ENCODE data around the gene PDP2. TPM values are rescaled to one million over a fixed set of nuclear protein-coding genes. Genes with fewer than 3 reads are reported as not detected.
A peak's percentile ranks its signal among the peaks of the same experiment; 100 is the strongest.

PDP2 gene
- total RNA-seq, 1 experiment from 2014 or later = 23.1 TPM

GRCh38 chr16:66881964-66882508 is 1.7 kb downstream of the PDP2 start:
- Mint-ChIP-seq H3K27ac (no peak overlapping the region), H3K4me3 (peak overlapping the region; percentile 94 to 96), H3K27me3 (ENCODE audit: low read depth) (peaks cover 12% of the 10 kb centered on the region), H3K36me3 (ENCODE audit: insufficient read depth in 1 of 3, low read depth in 3 of 3) (peaks cover 12 to 28% (median 20%) of the 10 kb centered on the region in 3 experiments; a peak in 6 of 7 replicates), H3K4me1 (peaks cover 10 to 13% of the 10 kb centered on the region in 2 experiments), H3K9me3 (no peaks in the 10 kb centered on the region)
- peaks cover 2% of the 10 kb centered on the region for H3K79me1 ChIP-seq (ENCODE audit: insufficient read depth, low read depth, low read length, poor library complexity, severe bottlenecking)
- H3K14ac ChIP-seq (ENCODE audit: insufficient read depth, low read length) = no peak overlapping the region
- H2BK20ac ChIP-seq (ENCODE audit: low read depth, low read length, poor library complexity, severe bottlenecking) = no peak overlapping the region
- no peaks in the 10 kb centered on the region; the same call in 1 of the 2 replicates for H3K4me1 ChIP-seq (ENCODE audit: insufficient read depth, low read length)
- peak overlapping the region; percentile 70 for H3K4me2 ChIP-seq (ENCODE audit: insufficient read depth, insufficient read length, low read length)
- no peak overlapping the region for H3K56ac ChIP-seq (ENCODE audit: insufficient read length, low read depth, low read length)
- H3K23ac ChIP-seq (ENCODE audit: insufficient read length, low read depth, low read length) = no peak overlapping the region
- no peak overlapping the region for H4K91ac ChIP-seq (ENCODE audit: insufficient read length, low read depth, low read length)
- no CpG with 5 or more reads among the region's 8 CpGs for WGBS (ENCODE audit: extremely low coverage, insufficient read length, low lambda C conversion rate)
- no peak overlapping the region for H3K4ac ChIP-seq (ENCODE audit: low read depth, low read length)
- no peak overlapping the region for H2AFZ ChIP-seq (ENCODE audit: low read length)
- no peaks in the 10 kb centered on the region for H4K20me1 ChIP-seq (ENCODE audit: control insufficient read depth, insufficient read depth, insufficient read length)
- H2BK5ac ChIP-seq (ENCODE audit: insufficient read length, low read length) = no peak overlapping the region
- no peak overlapping the region for H2BK12ac ChIP-seq (ENCODE audit: insufficient read length, low read depth, low read length)
- H3K9ac ChIP-seq (ENCODE audit: extremely low read depth, insufficient read length, low read length) = no peak overlapping the region
- no peak overlapping the region for H3K18ac ChIP-seq (ENCODE audit: insufficient read length, low read depth, low read length)
- no peak overlapping the region for H4K8ac ChIP-seq (replicated peaks; ENCODE audit: insufficient read length, low read depth, low read length)
- H3K23me2 ChIP-seq (ENCODE audit: insufficient read length, low read depth, low read length, poor library complexity, severe bottlenecking) = peaks cover 6% of the 10 kb centered on the region
- H4K5ac ChIP-seq (ENCODE audit: insufficient read length, low read depth, low read length) = no peak overlapping the region
- no peak for DNase-seq
- no peak overlapping the region for H3K27ac ChIP-seq (ENCODE audit: insufficient read length, low read depth, low read length)
- H3K9me3 ChIP-seq (ENCODE audit: control insufficient read depth, low read depth, low read length) = no peaks in the 10 kb centered on the region
- no peak overlapping the region for H3T11ph ChIP-seq (ENCODE audit: low read length)
- H3K79me2 ChIP-seq (ENCODE audit: insufficient read depth, low read length) = peaks cover 5% of the 10 kb centered on the region; the same call in 1 of the 2 replicates
- H2BK15ac ChIP-seq (ENCODE audit: low read depth, low read length) = no peak overlapping the region
- no peak overlapping the region for H2BK120ac ChIP-seq (ENCODE audit: low read depth, low read length, poor library complexity, severe bottlenecking)
- TF ChIP-seq CTCF (conservative IDR thresholded peaks at IDR 0.05) = no peak
- no peaks in the 10 kb centered on the region; the same call in 1 of the 2 replicates for H3K27me3 ChIP-seq (ENCODE audit: insufficient read depth, low read length)
- no peak overlapping the region for H2AK5ac ChIP-seq (ENCODE audit: insufficient read length, low read length)
